ENCODE measurements around the gene ADCY6. TPM values are rescaled to one million over a fixed set of nuclear protein-coding genes. Genes with fewer than 3 reads are reported as not detected.
"Not testable (repeated sequence)": the region's sequence is repeated elsewhere in the genome, so short reads cannot be mapped to it uniquely, and the experiment has no call there.

ADCY6 gene
- total RNA-seq, 1 donor from 2014 or later, result 71.9 TPM

DNA sequence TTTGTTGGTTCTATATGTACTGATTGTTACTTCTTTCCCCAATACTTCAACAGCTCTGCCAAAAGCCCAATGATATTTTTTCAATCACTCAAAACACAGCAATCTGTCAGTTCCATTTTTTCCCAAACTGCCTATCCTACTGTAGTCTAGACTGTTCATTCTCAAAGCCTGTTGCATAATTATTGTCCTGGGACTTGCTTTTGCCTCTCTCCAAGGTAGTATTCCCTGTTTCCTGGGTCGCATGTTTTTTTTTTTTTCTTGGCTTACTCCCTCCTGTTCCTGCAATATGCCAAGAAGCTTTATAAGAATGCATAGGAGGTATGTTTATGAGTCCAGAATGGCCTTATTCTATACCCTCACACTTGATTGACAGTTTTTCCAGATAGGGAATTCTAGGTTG, 52.4 kb downstream of the ADCY6 start:
- TF ChIP-seq, protein P1, sequence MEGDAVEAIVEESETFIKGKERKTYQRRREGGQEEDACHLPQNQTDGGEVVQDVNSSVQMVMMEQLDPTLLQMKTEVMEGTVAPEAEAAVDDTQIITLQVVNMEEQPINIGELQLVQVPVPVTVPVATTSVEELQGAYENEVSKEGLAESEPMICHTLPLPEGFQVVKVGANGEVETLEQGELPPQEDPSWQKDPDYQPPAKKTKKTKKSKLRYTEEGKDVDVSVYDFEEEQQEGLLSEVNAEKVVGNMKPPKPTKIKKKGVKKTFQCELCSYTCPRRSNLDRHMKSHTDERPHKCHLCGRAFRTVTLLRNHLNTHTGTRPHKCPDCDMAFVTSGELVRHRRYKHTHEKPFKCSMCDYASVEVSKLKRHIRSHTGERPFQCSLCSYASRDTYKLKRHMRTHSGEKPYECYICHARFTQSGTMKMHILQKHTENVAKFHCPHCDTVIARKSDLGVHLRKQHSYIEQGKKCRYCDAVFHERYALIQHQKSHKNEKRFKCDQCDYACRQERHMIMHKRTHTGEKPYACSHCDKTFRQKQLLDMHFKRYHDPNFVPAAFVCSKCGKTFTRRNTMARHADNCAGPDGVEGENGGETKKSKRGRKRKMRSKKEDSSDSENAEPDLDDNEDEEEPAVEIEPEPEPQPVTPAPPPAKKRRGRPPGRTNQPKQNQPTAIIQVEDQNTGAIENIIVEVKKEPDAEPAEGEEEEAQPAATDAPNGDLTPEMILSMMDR (IDR thresholded peaks at IDR 0.05), result no peak
- Mint-ChIP-seq H3K9me3 (ENCODE audit: unreplicated experiment) (no peaks in the 10 kb centered on the region), H3K4me1 (ENCODE audit: unreplicated experiment) (peaks cover 3% of the 10 kb centered on the region), H3K27ac (ENCODE audit: unreplicated experiment) (no peak overlapping the region), H3K36me3 (ENCODE audit: unreplicated experiment) (no peaks in the 10 kb centered on the region), H3K27me3 (ENCODE audit: unreplicated experiment) (peaks cover 38% of the 10 kb centered on the region), H3K4me3 (ENCODE audit: unreplicated experiment) (no peak overlapping the region)
- DNase-seq (ENCODE audit: extremely low spot score, unreplicated experiment), result no peak

DNA sequence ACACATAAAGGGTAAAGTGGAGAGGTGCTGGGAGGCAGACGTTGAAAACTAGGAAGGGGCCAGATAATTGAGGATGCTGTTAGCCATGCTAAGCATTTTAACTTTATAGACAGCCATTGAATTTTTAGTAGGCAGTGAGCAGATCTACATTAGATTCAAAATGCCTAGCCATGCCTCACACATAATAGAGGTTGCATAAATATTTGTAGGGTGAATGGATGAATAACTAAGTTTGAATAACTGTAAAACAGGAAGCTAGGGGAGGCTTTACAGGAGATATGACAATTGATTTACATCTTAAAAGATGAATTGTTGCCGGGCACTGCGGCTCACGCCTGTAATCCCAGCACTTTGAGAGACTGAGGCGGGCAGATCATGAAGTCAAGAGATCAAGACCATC, 60.1 kb downstream of the ADCY6 start:
- no peak overlapping the region for H3K27ac Mint-ChIP-seq (ENCODE audit: unreplicated experiment)
- no peak overlapping the region for H3K4me3 Mint-ChIP-seq (ENCODE audit: unreplicated experiment)
- TF ChIP-seq, protein P1 (IDR thresholded peaks at IDR 0.05), result no peak
- peaks cover 3% of the 10 kb centered on the region for H3K4me1 Mint-ChIP-seq (ENCODE audit: unreplicated experiment)
- no peaks in the 10 kb centered on the region for H3K36me3 Mint-ChIP-seq (ENCODE audit: unreplicated experiment)
- DNase-seq (ENCODE audit: extremely low spot score, unreplicated experiment), result no peak
- no peaks in the 10 kb centered on the region for H3K9me3 Mint-ChIP-seq (ENCODE audit: unreplicated experiment)
- peaks cover 5% of the 10 kb centered on the region for H3K27me3 Mint-ChIP-seq (ENCODE audit: unreplicated experiment)

DNA sequence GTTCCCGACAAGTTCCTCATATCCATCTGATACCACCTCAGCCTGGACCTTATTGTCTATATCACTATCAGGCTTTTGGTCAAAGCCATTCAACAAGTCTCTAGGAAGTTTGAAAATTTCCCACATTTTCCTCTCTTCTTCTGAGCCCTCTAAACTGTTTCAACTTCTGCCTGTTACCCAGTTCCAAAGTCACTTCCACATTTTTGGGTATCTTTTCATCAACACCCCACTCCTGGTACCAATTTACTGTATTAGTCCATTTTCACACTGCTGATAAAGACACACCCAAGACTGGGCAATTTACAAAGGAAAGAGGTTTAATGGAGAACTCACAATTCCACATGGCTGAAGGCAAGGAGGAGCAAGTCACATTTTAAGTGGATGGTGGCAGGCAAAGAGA, 68.2 kb downstream of the ADCY6 start:
- H3K36me3 Mint-ChIP-seq (ENCODE audit: unreplicated experiment); DNase-seq (ENCODE audit: extremely low spot score, unreplicated experiment); H3K4me3 Mint-ChIP-seq (ENCODE audit: unreplicated experiment); H3K9me3 Mint-ChIP-seq (ENCODE audit: unreplicated experiment); H3K27ac Mint-ChIP-seq (ENCODE audit: unreplicated experiment); H3K27me3 Mint-ChIP-seq (ENCODE audit: unreplicated experiment); H3K4me1 Mint-ChIP-seq (ENCODE audit: unreplicated experiment): not testable (repeated sequence)

DNA sequence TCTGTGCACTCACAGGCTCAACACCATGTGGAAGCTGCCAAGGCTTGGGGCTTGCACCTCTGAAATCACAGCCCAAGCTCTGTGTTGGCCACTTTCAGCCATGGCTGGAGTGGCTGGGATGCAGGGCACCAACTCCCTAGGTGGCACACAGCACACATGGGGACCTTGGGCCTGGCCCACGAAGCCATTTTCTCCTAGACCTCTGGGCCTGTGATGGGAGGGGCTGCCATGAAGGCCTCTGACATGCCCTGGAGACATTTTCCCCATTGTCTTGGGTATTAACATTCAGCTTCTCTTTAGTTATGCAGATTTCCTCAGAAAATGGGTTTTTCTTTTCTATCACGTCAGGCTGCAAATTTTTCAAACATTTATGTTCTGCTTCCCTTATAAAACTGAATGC, 68.7 kb downstream of the ADCY6 start:
- H3K4me3 Mint-ChIP-seq (ENCODE audit: unreplicated experiment); H3K27ac Mint-ChIP-seq (ENCODE audit: unreplicated experiment); H3K9me3 Mint-ChIP-seq (ENCODE audit: unreplicated experiment); H3K36me3 Mint-ChIP-seq (ENCODE audit: unreplicated experiment); H3K27me3 Mint-ChIP-seq (ENCODE audit: unreplicated experiment): not testable (repeated sequence)
- peaks cover 15% of the 10 kb centered on the region for H3K4me1 Mint-ChIP-seq (ENCODE audit: unreplicated experiment)
- peak; percentile 66 for DNase-seq (ENCODE audit: extremely low spot score, unreplicated experiment)

DNA sequence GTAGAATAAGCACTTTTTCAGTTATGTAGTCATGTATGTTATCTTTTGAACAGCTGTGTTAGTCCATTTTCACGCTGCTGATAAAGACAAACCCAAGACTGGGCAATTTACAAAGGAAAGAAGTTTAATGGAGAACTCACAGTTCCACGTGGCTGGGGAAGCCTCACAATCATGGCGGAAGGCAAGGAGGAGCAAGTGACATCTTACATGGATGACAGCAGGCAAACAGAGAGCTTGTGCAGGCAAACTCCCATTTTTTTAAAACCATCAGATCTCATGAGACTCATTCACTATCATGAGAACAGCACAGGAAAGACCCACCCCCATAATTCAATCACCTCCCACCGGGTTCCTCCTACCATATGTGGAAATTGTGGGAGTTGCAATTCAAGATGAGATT, 69.9 kb downstream of the ADCY6 start:
- not testable (repeated sequence) for H3K36me3 Mint-ChIP-seq (ENCODE audit: unreplicated experiment); H3K4me3 Mint-ChIP-seq (ENCODE audit: unreplicated experiment); H3K27ac Mint-ChIP-seq (ENCODE audit: unreplicated experiment); H3K27me3 Mint-ChIP-seq (ENCODE audit: unreplicated experiment); H3K9me3 Mint-ChIP-seq (ENCODE audit: unreplicated experiment)
- peaks cover 27% of the 10 kb centered on the region for H3K4me1 Mint-ChIP-seq (ENCODE audit: unreplicated experiment)
- DNase-seq (ENCODE audit: extremely low spot score, unreplicated experiment), result peak; percentile 19

DNA sequence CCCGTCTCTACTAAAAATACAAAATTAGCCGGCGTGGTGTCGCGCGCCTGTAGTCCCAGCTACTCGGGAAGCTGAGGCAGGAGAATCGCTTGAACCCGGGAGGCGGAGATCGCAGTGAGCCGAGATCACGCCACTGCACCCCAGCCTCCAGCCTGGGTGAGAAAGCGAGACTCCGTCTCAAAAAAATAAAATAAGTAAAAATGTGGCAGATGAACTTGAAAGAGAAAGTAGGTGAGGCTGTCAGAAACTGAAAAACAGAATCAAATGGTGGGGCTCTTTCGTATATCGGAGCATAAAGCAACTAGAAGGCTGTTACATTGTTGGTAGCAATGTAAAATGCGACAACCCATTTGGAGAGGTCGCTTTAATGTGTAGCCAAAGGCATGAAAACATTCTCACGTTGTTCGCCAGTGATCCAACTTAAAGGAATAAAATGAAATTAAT, 71.6 kb downstream of the ADCY6 start:
- DNase-seq (ENCODE audit: extremely low spot score, unreplicated experiment), result no peak
- Mint-ChIP-seq H3K36me3 (ENCODE audit: unreplicated experiment) (peaks cover 13% of the 10 kb centered on the region), H3K27me3 (ENCODE audit: unreplicated experiment) (no peaks in the 10 kb centered on the region), H3K4me3 (ENCODE audit: unreplicated experiment) (peak overlapping the region; percentile 97), H3K4me1 (ENCODE audit: unreplicated experiment) (peaks cover 37% of the 10 kb centered on the region), H3K27ac (ENCODE audit: unreplicated experiment) (peak overlapping the region; percentile 98), H3K9me3 (ENCODE audit: unreplicated experiment) (peaks cover 8% of the 10 kb centered on the region)
- TF ChIP-seq, protein P1 (IDR thresholded peaks at IDR 0.05), result no peak
